ENCODE results near the gene OR2A25. TPM values are rescaled to one million over a fixed set of nuclear protein-coding genes. Genes with fewer than 3 reads are reported as not detected.

OR2A25 gene, protein sequence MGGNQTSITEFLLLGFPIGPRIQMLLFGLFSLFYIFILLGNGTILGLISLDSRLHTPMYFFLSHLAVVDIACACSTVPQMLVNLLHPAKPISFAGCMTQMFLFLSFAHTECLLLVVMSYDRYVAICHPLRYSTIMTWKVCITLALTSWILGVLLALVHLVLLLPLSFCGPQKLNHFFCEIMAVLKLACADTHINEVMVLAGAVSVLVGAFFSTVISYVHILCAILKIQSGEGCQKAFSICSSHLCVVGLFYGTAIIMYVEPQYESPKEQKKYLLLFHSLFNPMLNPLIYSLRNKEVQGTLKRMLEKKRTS
- not detected in 5 replicates for total RNA-seq (2022; extraction: Qiagen RNA extraction; ENCODE audit: low read depth)

DNA sequence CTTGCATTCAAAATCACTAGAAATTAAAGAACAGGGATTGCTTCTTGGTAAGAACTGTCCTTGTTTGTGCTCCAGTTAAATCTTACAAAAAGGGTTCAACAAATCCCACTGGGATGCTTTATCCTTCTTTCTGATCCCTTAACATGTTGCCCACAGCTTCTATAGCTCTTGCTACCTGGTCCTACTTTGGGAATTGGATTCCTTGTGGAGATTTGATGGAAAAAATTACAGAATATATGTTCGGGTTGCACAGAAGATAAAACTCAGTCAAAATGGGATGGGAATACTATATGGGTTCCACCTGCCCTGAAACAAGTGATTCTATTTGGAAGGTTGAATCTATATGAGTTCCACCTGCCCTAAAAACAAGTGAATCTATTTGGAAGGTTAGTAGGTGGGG, at the start of gene OR2A25:
TSS of gene OR2A25 (plus strand) at position 301 of the 400 bp plus-strand sequence. CDS start 4,409 bp downstream, outside the sequence.

DNA sequence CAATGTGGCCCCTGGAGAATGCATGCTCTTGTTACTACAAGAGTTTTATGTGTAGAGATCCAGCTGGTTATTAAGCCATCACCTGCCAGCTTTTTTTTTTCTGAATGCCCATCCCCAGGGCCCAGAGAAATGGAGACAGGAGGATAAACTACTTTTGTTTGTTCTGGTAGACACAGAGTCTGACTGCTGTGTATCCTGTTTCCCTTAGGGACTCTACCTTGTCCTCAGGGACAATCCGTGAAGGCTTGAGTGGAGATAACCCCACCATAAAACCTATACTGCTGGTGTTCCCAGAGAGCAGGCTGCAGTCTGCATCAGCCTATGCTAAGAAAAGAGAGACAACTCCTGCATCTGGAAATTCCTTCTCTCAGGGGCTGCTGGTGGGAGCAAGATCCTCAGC, 21.0 kb upstream of the OR2A25 start, which contains the start of gene OR2A5:
TSS of gene OR2A5 (plus strand) at position 301 of the 400 bp plus-strand sequence. CDS start 1,454 bp downstream, outside the sequence.

DNA sequence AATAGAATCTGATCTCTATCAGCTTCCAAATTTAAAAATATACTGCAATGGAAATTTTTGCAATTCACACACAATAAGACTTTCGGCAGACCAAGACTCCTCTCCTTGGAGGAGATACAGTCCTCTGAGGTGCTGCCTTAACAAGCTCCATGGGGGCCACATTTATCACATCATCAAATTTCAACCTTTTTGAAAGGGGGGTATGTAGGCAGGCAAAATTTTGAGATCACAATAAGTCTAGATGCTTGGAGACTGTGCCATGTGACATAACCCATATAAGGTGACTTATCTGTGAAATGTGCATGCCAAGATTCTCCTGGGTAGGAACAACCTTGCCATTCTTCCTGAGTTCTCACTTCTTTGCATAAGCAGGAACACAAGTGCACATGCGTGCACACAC, 16.4 kb downstream of the OR2A25 start, which contains the start of gene OR2A12:
TSS of gene OR2A12 (plus strand) at position 301 of the 400 bp plus-strand sequence. CDS start 8,830 bp downstream, outside the sequence.

DNA sequence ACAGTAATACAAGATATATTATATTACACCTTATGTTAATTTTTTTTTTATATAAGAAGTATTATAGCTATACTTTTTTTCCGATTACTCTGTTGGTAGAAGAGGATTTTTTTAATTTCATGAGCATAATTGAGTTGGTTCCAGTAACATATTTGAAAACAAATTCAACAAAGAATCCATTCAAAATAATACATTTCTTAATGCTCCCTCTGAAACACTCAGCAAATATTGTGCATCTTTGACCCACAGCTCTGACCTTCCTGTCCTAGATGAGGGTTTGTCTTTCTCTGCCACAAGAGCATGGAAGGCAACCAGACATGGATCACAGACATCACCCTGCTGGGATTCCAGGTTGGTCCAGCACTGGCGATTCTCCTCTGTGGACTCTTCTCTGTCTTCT, 39.7 kb downstream of the OR2A25 start, which contains the start of gene OR2A2:
TSS of gene OR2A2 (plus strand) at position 301 of the 400 bp plus-strand sequence. CDS start at position 301, 0 bp downstream.

DNA sequence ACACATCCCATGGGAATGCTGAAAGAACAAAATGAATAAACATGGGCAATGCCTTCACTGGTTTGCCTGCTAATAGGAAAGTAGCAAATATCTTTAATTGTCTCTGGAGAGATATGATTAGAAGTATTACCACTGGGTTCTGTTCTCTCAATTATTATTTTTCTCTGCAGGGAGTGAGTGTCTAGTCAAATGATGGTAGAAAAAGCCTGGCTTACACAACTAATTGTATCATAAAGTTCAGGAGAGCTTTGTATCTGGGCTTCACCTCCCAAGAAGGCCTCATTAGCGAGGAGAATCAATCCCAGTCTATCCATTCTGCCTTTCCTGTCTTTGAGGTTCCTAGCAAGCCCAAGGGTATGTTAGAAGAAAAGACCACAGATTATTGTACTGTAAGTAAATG, 53.3 kb downstream of the OR2A25 start, which contains the start of gene OR2A14:
TSS of gene OR2A14 (plus strand) at position 301 of the 400 bp plus-strand sequence. CDS start 5,937 bp downstream, outside the sequence.

Other genes starting within 250 kb of the OR2A25 start
- 11.8 to 21.6 TPM (median 17.9 TPM) in 5 replicates for gene TCAF1, start 167.6 kb upstream of the OR2A25 start, total RNA-seq (2022; extraction: Qiagen RNA extraction; ENCODE audit: low read depth)
- not detected in 5 replicates for gene OR2F2, start 134.6 kb upstream of the OR2A25 start, total RNA-seq (2022; extraction: Qiagen RNA extraction; ENCODE audit: low read depth)
- not detected in 5 replicates for gene OR2F1, start 115.0 kb upstream of the OR2A25 start, total RNA-seq (2022; extraction: Qiagen RNA extraction; ENCODE audit: low read depth)
- not detected in 5 replicates for gene OR6B1, start 69.5 kb upstream of the OR2A25 start, total RNA-seq (2022; extraction: Qiagen RNA extraction; ENCODE audit: low read depth)
- gene OR2A5, start 20.9 kb upstream of the OR2A25 start, total RNA-seq (2022; extraction: Qiagen RNA extraction; ENCODE audit: low read depth): not detected in 5 replicates
- not detected in 5 replicates for gene OR2A12, start 16.5 kb downstream of the OR2A25 start, total RNA-seq (2022; extraction: Qiagen RNA extraction; ENCODE audit: low read depth)
- not detected in 5 replicates for gene OR2A2, start 39.8 kb downstream of the OR2A25 start, total RNA-seq (2022; extraction: Qiagen RNA extraction; ENCODE audit: low read depth)
- not detected in 5 replicates for gene OR2A14, start 53.4 kb downstream of the OR2A25 start, total RNA-seq (2022; extraction: Qiagen RNA extraction; ENCODE audit: low read depth)
- gene CTAGE4, start 113.7 kb downstream of the OR2A25 start, total RNA-seq (2022; extraction: Qiagen RNA extraction; ENCODE audit: low read depth): not detected in 5 replicates
- 0.15 to 0.51 TPM (median 0.33 TPM) in 5 replicates for gene ARHGEF35, start 126.0 kb downstream of the OR2A25 start, total RNA-seq (2022; extraction: Qiagen RNA extraction; ENCODE audit: low read depth)
- gene OR2A42, start 169.8 kb downstream of the OR2A25 start, total RNA-seq (2022; extraction: Qiagen RNA extraction; ENCODE audit: low read depth): not detected in 5 replicates
- not detected in 5 replicates for gene OR2A7, start 195.0 kb downstream of the OR2A25 start, total RNA-seq (2022; extraction: Qiagen RNA extraction; ENCODE audit: low read depth)
- gene CTAGE8, start 199.5 kb downstream of the OR2A25 start, total RNA-seq (2022; extraction: Qiagen RNA extraction; ENCODE audit: low read depth): not detected in 5 replicates
- not detected in 5 replicates for gene OR2A1, start 242.6 kb downstream of the OR2A25 start, total RNA-seq (2022; extraction: Qiagen RNA extraction; ENCODE audit: low read depth)

All from A549 treated with ZK216348 at 1 μM for 4 hours (cell line).